Left ventricle myocardium inferior (tissue), 1 donor: ENCODE measurements around the gene ISOC2. TPM values are rescaled to one million over a fixed set of nuclear protein-coding genes. Genes with fewer than 3 reads are reported as not detected.

Source experiments
- DNase-seq: peaks from one replicate; pipeline ENCODE4 v3.0.0-alpha.2; 2020
- H3K27ac ChIP-seq: fragments of 200-600 bp; replicated peaks from 2 replicates; pipeline ENCODE4 v1.8.0; 2021
- H3K27me3 ChIP-seq: fragments of 200-600 bp; 2 replicates; pipeline ENCODE4 v1.8.0; 2021; ENCODE audit warnings: low read depth
- H3K36me3 ChIP-seq: fragments of 200-600 bp; 2 replicates; pipeline ENCODE4 v1.8.0; 2021
- H3K4me1 ChIP-seq: fragments of 200-600 bp; 2 replicates; pipeline ENCODE4 v1.8.0; 2021
- H3K4me3 ChIP-seq: fragments of 200-600 bp; 2 replicates; pipeline ENCODE4 v1.8.0; 2021; ENCODE audit warnings: mild to moderate bottlenecking, moderate library complexity
- H3K9me3 ChIP-seq: fragments of 200-600 bp; replicated peaks from 2 replicates; pipeline ENCODE4 v1.8.0; 2021
- CTCF ChIP-seq: fragments of 200-600 bp; IDR thresholded peaks from 2 replicates; pipeline ENCODE4 v1.8.0; 2021; ENCODE audit warnings: antibody characterized with exemption, mild to moderate bottlenecking, borderline replicate concordance
- intact Hi-C: fragments of 100-400 bp; cut with micrococcal nuclease; formaldehyde crosslinking; loops from one replicate; pipeline ENCODE4 v1.11.0; 2022
- total RNA-seq: library from RNA; stranded (reverse); fragmentation: NEBNext Ultra II Directional; extraction: Animal tissue kit (Norgen Biotek cat#: 25700); gene quantifications from one replicate; pipeline ENCODE4 v1.2.1, GENCODE V29; 2021
- donor health status: DM: no; HTN: yes; CAD: no; lungs with severe emphysema.

The ISOC2 gene
- total RNA-seq, 1 donor from 2014 or later = 52.6 TPM

GRCh38 chr19:55487924-55488687 lies 26.7 kb upstream of the ISOC2 start, which contains the start of gene SSC5D:
SSC5D (plus strand) TSS chr19:55488436; CDS start chr19:55488590, 154 bp downstream.
- peaks cover 63% of the 10 kb centered on the region for H3K4me1 ChIP-seq
- peaks cover 8% of the 10 kb centered on the region for H3K36me3 ChIP-seq
- peak within 1 kb of the TSS; percentile 90 for H3K27ac ChIP-seq
- no peak for DNase-seq
- peaks cover 21% of the 10 kb centered on the region for H3K27me3 ChIP-seq
- peak within 1 kb of the TSS; percentile 80 for H3K4me3 ChIP-seq
- intact Hi-C loops = no loop called here
- no peak for TF ChIP-seq CTCF
- H3K9me3 ChIP-seq = no peaks in the 10 kb centered on the region

- DNase-seq = peak; percentile 66
- Histone ChIP-seq H3K27ac (peak overlapping the region; percentile 90), H3K27me3 (peaks cover 12% of the 10 kb centered on the region), H3K4me1 (peaks cover 62% of the 10 kb centered on the region), H3K4me3 (peak overlapping the region; percentile 80), H3K9me3 (no peaks in the 10 kb centered on the region), H3K36me3 (peaks cover 17% of the 10 kb centered on the region)
- no peak for TF ChIP-seq CTCF
- intact Hi-C loops = no loop called here
Measured at GRCh38 chr19:55486971-55487923, 25.8 kb upstream of the ISOC2 start.

- intact Hi-C loops = no loop called here
- Histone ChIP-seq H3K4me3 (peak overlapping the region; percentile 80), H3K27me3 (peaks cover 11% of the 10 kb centered on the region), H3K27ac (peak overlapping the region; percentile 90), H3K36me3 (peaks cover 24% of the 10 kb centered on the region), H3K4me1 (peaks cover 62% of the 10 kb centered on the region), H3K9me3 (no peaks in the 10 kb centered on the region)
- no peak for DNase-seq
- peak; percentile 44 for TF ChIP-seq CTCF
Measured at GRCh38 chr19:55486043-55486970, 24.9 kb upstream of the ISOC2 start.

- Histone ChIP-seq H3K36me3 (peaks cover 25% of the 10 kb centered on the region), H3K27ac (peak overlapping the region; percentile 90), H3K9me3 (no peaks in the 10 kb centered on the region), H3K4me1 (peaks cover 62% of the 10 kb centered on the region), H3K4me3 (peak overlapping the region; percentile 80), H3K27me3 (peaks cover 7% of the 10 kb centered on the region)
- no peak for TF ChIP-seq CTCF
- intact Hi-C loops = no loop called here
- no peak for DNase-seq
Measured at GRCh38 chr19:55485439-55486011, 24.1 kb upstream of the ISOC2 start.
